Heart right ventricle (tissue), 16 donors: ENCODE measurements around the gene TIGIT. TPM values are rescaled to one million over a fixed set of nuclear protein-coding genes. Genes with fewer than 3 reads are reported as not detected.
"Not testable (repeated sequence)": the region's sequence is repeated elsewhere in the genome, so short reads cannot be mapped to it uniquely, and the experiment has no call there.

Source experiments
- ATAC-seq, 8 donors: fragments of 200-7000 bp; cut with Tn5 transposase; one replicate each; pipeline ENCODE4 v1.9.1; 2020; ENCODE audit warnings: mild to moderate bottlenecking in 8 of 8, moderate library complexity in 8 of 8, moderate number of reproducible peaks in 1 of 8
- DNase-seq, 2 donors: peaks; one replicate each; pipeline ENCODE4 v3.0.0-alpha.2; 2020
- H3K27ac ChIP-seq, 10 donors: fragments of 200-600 bp; sonication (generic) in 2 of 10; one replicate each; pipeline versions ENCODE4 v1.5.0 to v1.8.0; 2020 to 2022; ENCODE audit warnings: mild to moderate bottlenecking in 3 of 10
- H3K27me3 ChIP-seq, 7 donors: fragments of 200-600 bp; one replicate each; pipeline ENCODE4 v1.8.0; 2021 to 2022; ENCODE audit warnings: mild to moderate bottlenecking in 2 of 7
- H3K36me3 ChIP-seq, 9 donors: fragments of 200-600 bp; sonication (generic) in 1 of 9; one replicate each; pipeline versions ENCODE4 v1.5.0 to v1.8.0; 2020 to 2022; ENCODE audit warnings: mild to moderate bottlenecking in 2 of 9
- H3K4me1 ChIP-seq, 9 donors: fragments of 200-600 bp; sonication (generic) in 1 of 9; one replicate each; pipeline versions ENCODE4 v1.5.0 to v1.8.0; 2020 to 2022; ENCODE audit warnings: mild to moderate bottlenecking in 4 of 9
- H3K4me3 ChIP-seq, 10 donors: fragments of 200-600 bp; sonication (generic) in 2 of 10; one replicate each; pipeline versions ENCODE4 v1.5.0 to v1.8.0; 2020 to 2022; ENCODE audit warnings: mild to moderate bottlenecking in 7 of 10, moderate library complexity in 2 of 10
- H3K9me3 ChIP-seq, 11 donors: fragments of 200-600 bp in 10 of 11; sonication (generic) in 2 of 11; one replicate each; pipeline versions ENCODE4 v1.5.0 to v1.8.0; 2013 to 2022; ENCODE audit warnings: mild to moderate bottlenecking in 2 of 11, control low read depth in 1 of 11, moderate library complexity in 1 of 11
- WGBS, 2 donors: extraction: QIAGEN DNeasy Blood & Tissue Kit; methylation state at CpG; one replicate each; pipeline ENCODE4 v1.1.7; 2013; ENCODE audit warnings: inconsistent platforms in 1 of 2; 5-methylcytosine and 5-hydroxymethylcytosine counted together
- intact Hi-C, 10 donors: fragments of 100-400 bp; cut with DNase I; formaldehyde crosslinking; loops; one replicate each; pipeline versions ENCODE4 v1.11.1 to v1.14.2; 2022
- polyA plus RNA-seq, 2 donors: library from polyadenylated mRNA; stranded (reverse); fragments of 200-250 nt; gene quantifications; one replicate each; pipeline ENCODE4 v1.2.3, GENCODE V29; 2013
- total RNA-seq, 10 donors: library from RNA; stranded (reverse); fragmentation: NEBNext Ultra II Directional in 3 of 10; extraction: Animal tissue kit (Norgen Biotek cat#: 25700) in 3 of 10; gene quantifications; one replicate each; pipeline versions ENCODE4 v1.2.1 to v1.2.4, GENCODE V29; 2021 to 2023
- TF ChIP-seq, protein P1 (sequence below), 9 donors: fragments of 200-600 bp; sonication (generic) in 2 of 9; IDR thresholded peaks; one replicate each; pipeline versions ENCODE4 v1.5.0 to v1.8.0; 2021 to 2022; ENCODE audit warnings: antibody characterized with exemption in 9 of 9, mild to moderate bottlenecking in 5 of 9, moderate library complexity in 1 of 9
- donor health status: Arrhythmogenic right ventricular cardiomyopathy.
- donor health status: ischemic (EF 13 %, LVEDD 7.1; RV severe dilation, severe dysfunction).
- donor health status: healthy with polysubstance abuse.
- donor health status: DM: no; HTN: yes; CAD: no.
- donor health status: DM: no; HTN: no; CAD: no.
- donor health status: ischemic (EF 25% LVEDD 6.9; RV normal size, moderate dysfunction).
- donor health status: ischemic (EF 25% LVEDD 5.7; RV mildly dilated, moderate dysfunction).
- donor health status: healthy.
- donor health status: DM: yes; HTN: yes; CAD: no.
- donor health status: Ischemic cardiomyopathy.
- donor health status: ischemic (EF 35%, LVEDD 5.7; RV mildly dilated, moderate dysfunction).
- donor health status: nonischemic (EF 11% LVEDD 7.7; RV severe dilation, severe dysfunction).
- donor health status: DM: yes; HTN: yes; CAD: no.
- donor health status: PGD.
- donor health status: ischemic (EF 29% LVEDD 5.4; RV normal size, mild dysfunction).
- donor health status: nonischemic (EF 23%, LVEDD 6.1; RV moderate dilation, normal function).

Gene TIGIT
- total and polyA plus RNA-seq, 12 donors = 0.07 to 2.5 (median 0.36) TPM; not detected in 5

DNA sequence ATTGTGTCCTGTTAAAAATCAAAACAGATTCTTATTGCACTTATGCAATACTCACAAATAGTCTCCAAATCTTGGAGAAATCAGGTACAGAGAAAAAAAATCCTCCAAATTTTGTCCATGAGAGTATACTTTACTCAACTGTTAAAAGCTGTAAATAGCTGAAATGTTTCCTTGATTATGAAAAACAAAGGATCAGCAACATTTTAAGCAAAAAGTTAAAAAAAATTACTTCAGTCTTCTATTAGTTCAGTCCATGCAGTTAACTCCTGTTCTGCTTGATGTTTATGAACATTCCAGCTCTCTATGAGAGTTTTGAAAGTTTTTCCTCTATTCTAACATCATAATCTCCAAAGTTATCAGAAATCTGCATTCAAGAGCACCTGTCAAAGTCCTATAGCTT, 33.7 kb upstream of the TIGIT start:
- ATAC-seq (no peak), DNase-seq (no peak)
- Histone ChIP-seq H3K27ac (no peak overlapping the region), H3K27me3 (no peaks in the 10 kb centered on the region), H3K4me1 (no peaks in the 10 kb centered on the region), H3K9me3 (peaks cover 0 to 36% (median 6%) of the 10 kb centered on the region in 11 donors), H3K36me3 (no peaks in the 10 kb centered on the region), H3K4me3 (no peak overlapping the region)
- intact Hi-C loops = no loop called here
- TF ChIP-seq, protein P1, sequence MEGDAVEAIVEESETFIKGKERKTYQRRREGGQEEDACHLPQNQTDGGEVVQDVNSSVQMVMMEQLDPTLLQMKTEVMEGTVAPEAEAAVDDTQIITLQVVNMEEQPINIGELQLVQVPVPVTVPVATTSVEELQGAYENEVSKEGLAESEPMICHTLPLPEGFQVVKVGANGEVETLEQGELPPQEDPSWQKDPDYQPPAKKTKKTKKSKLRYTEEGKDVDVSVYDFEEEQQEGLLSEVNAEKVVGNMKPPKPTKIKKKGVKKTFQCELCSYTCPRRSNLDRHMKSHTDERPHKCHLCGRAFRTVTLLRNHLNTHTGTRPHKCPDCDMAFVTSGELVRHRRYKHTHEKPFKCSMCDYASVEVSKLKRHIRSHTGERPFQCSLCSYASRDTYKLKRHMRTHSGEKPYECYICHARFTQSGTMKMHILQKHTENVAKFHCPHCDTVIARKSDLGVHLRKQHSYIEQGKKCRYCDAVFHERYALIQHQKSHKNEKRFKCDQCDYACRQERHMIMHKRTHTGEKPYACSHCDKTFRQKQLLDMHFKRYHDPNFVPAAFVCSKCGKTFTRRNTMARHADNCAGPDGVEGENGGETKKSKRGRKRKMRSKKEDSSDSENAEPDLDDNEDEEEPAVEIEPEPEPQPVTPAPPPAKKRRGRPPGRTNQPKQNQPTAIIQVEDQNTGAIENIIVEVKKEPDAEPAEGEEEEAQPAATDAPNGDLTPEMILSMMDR (IDR thresholded peaks at IDR 0.05) = no peak

DNA sequence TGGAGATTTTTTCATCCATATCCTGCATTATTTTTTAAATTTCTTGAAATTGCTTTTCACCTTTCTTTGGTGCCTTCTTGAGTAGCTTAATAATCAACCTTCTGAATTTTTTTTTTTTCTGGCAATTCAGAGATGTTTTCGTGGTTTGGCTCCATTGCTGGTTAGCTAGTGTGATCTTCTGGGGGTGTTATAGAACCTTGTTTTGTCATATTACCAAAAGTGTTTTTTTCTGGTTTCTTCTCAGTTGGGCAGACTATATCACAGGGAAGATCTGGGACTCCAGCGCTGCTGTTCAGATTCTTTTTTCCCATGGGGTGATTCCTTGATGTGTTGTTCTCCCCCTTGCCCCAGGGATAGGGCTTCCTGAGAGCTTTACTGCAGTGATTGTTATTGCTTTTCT, 23.8 kb upstream of the TIGIT start:
- no peak overlapping the region for H3K4me3 ChIP-seq
- H3K9me3 ChIP-seq = peaks cover 0 to 37% (median 9%) of the 10 kb centered on the region in 11 donors
- H3K4me1 ChIP-seq = no peaks in the 10 kb centered on the region
- WGBS, 2 donors = 87 to 90% methylated on average over 2 of the region's 2 CpGs
- no peaks in the 10 kb centered on the region for H3K36me3 ChIP-seq
- no peak overlapping the region for H3K27ac ChIP-seq
- H3K27me3 ChIP-seq = no peaks in the 10 kb centered on the region
- intact Hi-C loops = no loop called here
- TF ChIP-seq, protein P1 (IDR thresholded peaks at IDR 0.05) = no peak
- ATAC-seq (no peak), DNase-seq (no peak)

DNA sequence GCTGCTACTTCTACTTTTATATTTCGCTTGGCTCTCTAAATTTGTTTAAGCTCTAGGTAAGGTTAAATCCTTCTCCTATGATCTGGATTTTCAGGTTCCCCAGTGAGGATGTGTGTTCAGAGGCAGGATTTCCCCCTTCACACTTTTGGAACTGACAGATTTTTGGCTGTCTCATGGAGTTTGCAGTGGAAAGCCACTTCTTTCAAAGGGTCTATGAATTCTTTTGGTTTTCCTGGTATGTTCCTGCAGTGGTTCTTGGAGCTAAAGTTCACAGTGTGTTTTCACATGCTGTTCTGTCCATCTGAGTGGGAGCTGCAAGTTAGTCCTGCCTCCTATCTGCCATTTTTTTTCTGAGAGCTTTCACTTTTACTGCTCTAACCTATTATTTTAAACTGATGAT, 21.6 kb upstream of the TIGIT start:
- Histone ChIP-seq H3K4me1 (no peaks in the 10 kb centered on the region), H3K27me3 (no peaks in the 10 kb centered on the region), H3K27ac (no peak overlapping the region), H3K9me3 (peaks cover 0 to 30% (median 9%) of the 10 kb centered on the region in 11 donors), H3K36me3 (no peaks in the 10 kb centered on the region), H3K4me3 (no peak overlapping the region)
- ATAC-seq = no peak
- no peak for DNase-seq
- WGBS, 2 donors = 70 to 78% methylated on average over 1 of the region's 1 CpG
- intact Hi-C loops = no loop called here
- TF ChIP-seq, protein P1 (IDR thresholded peaks at IDR 0.05) = no peak

DNA sequence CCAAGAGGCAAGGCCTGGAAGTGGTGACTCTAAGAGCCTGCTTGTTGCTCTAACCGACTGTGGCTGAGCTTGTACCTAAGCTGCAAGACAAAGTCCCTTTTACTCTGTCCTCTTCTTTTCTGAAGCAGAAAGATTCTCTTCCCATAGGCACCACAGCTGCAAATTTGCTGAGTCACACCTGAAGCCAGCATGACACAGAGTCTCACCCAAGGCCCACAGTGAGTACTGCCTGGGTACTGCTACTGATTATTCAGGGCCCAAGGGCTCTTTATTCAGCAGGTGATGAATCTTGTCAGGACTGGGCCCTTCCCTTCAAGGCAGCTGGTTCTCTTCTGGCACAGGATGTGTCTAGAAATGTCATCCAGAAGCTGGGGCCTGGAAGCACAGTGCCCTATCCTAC, 18.9 kb upstream of the TIGIT start:
- Histone ChIP-seq H3K27me3 (no peaks in the 10 kb centered on the region), H3K4me1 (no peaks in the 10 kb centered on the region), H3K27ac (no peak overlapping the region), H3K36me3 (no peaks in the 10 kb centered on the region), H3K9me3 (peaks cover 0 to 8% (median 0%) of the 10 kb centered on the region in 11 donors), H3K4me3 (no peak overlapping the region)
- 71 to 93% methylated on average over 1 of the region's 1 CpG for WGBS, 2 donors
- ATAC-seq = no peak
- DNase-seq = no peak
- TF ChIP-seq, protein P1 (IDR thresholded peaks at IDR 0.05) = no peak
- intact Hi-C loops = no loop called here

DNA sequence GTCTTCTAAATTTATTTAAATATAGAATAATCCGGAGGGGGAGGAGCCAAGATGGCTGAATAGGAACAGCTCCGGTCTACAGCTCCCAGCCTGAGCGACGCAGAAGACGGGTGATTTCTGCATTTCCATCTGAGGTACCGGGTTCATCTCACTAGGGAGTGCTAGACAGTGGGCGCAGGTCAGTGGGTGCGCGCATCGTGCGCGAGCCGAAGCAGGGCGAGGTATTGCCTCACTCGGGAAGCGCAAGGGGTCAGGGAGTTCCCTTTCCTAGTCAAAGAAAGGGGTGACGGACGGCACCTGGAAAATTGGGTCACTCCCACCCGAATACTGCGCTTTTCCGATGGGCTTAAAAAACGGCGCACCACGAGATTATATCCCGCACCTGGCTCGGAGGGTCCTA, 17.0 kb upstream of the TIGIT start:
- ATAC-seq, H3K4me1 ChIP-seq: not testable (repeated sequence)
- 94 to 97% methylated on average over 16 to 19 of the region's 26 CpGs for WGBS, 2 donors

More for the DNA sequence above, 17.0 kb upstream of the TIGIT start:
- DNase-seq, intact Hi-C loops, H3K4me3 ChIP-seq, H3K9me3 ChIP-seq, H3K36me3 ChIP-seq, H3K27me3 ChIP-seq, H3K27ac ChIP-seq: not testable (repeated sequence)
